ENCODE results near the gene DNAJC5.

- TF ChIP-seq POLR2A (IDR thresholded peaks at IDR 0.05; ENCODE audit: control extremely low read depth in 1 of 2, low read depth in 2 of 2, low read length in 2 of 2) (no peak), KDM1A (IDR thresholded peaks at IDR 0.05; ENCODE audit: borderline replicate concordance, low read length) (no peak), ASH2L (IDR thresholded peaks at IDR 0.05; ENCODE audit: low read length) (no peak), ATF2 (IDR thresholded peaks at IDR 0.05; ENCODE audit: low read length) (no peak), ATF3 (IDR thresholded peaks at IDR 0.05; ENCODE audit: insufficient read depth, low read depth, low read length) (no peak), CTCF (IDR thresholded peaks at IDR 0.05; ENCODE audit: control extremely low read depth in 1 of 3, insufficient read depth in 1 of 3, low read depth in 1 of 3, low read length in 3 of 3) (no peak), EZH2 (IDR thresholded peaks at IDR 0.05; ENCODE audit: low read depth, low read length, severe bottlenecking) (no peak), SIX5 (IDR thresholded peaks at IDR 0.05; ENCODE audit: low read depth, low read length) (no peak), HDAC2 (IDR thresholded peaks at IDR 0.05; ENCODE audit: borderline replicate concordance in 1 of 2, low read depth in 2 of 2, low read length in 2 of 2) (no peak)
Observed at GRCh38 chr20:63958964-63959698, 64.2 kb downstream of the DNAJC5 start.

Measured in H1 (cell line).